K562 (cell line): ENCODE measurements around the gene FUCA1.

Experiments used
- ATF7 ChIP-seq: fragments of 450-650 bp; IDR thresholded peaks from 2 replicates; pipeline ENCODE4 v1.7.1; 2014; ENCODE audit warnings: mild to moderate bottlenecking, moderate library complexity
- EP300 ChIP-seq: IDR thresholded peaks from 2 replicates; pipeline ENCODE4 v1.6.1; 2012; ENCODE audit warnings: low read length, improper control_type of control experiment
- FOXK2 ChIP-seq, 2 experiments: fragments of 450-650 bp; IDR thresholded peaks in 1 of 2; conservative IDR thresholded peaks in 1 of 2; 2 replicates each; pipeline ENCODE4 v1.6.1; 2016; ENCODE audit warnings: low read depth in 2 of 2, mild to moderate bottlenecking in 1 of 2
- OTX1 ChIP-seq: fragments of 450-650 bp; formaldehyde crosslinking; IDR thresholded peaks from 2 replicates; pipeline ENCODE4 v1.4.0; 2022; ENCODE audit warnings: mild to moderate bottlenecking
- PRPF4 ChIP-seq: fragments of 200-400 bp; formaldehyde crosslinking; IDR thresholded peaks from one replicate; pipeline ENCODE4 v1.6.1; 2017; ENCODE audit warnings: low read length, low read depth, mild to moderate bottlenecking; ENCODE audit not compliant: insufficient read depth, poor library complexity, severe bottlenecking
- RCOR1 ChIP-seq, 2 experiments: IDR thresholded peaks; 2 replicates each; pipeline ENCODE4 v1.6.1; 2012; ENCODE audit warnings: low read depth in 2 of 2, low read length in 2 of 2, borderline replicate concordance in 1 of 2, improper control_type of control experiment in 1 of 2
- TCF3 ChIP-seq: sonication (generic); formaldehyde crosslinking; IDR thresholded peaks from 2 replicates; pipeline ENCODE4 v1.4.0; 2020; ENCODE audit warnings: mild to moderate bottlenecking, missing genetic modification reagents
- ZBTB33 ChIP-seq: sonication (generic); formaldehyde crosslinking; IDR thresholded peaks from 2 replicates; pipeline ENCODE4 v1.8.1; 2023; ENCODE audit warnings: mild to moderate bottlenecking, missing genetic modification reagents
- ZC3H11A ChIP-seq: IDR thresholded peaks from 2 replicates; pipeline ENCODE4 v1.6.1; 2012; ENCODE audit warnings: low read depth, low read length, improper control_type of control experiment
- ZNF197 ChIP-seq: fragments of 200-800 bp; sonication (Bioruptor generic); IDR thresholded peaks from 2 replicates; pipeline ENCODE4 v1.6.1; 2016; ENCODE audit warnings: low read depth, missing genetic modification characterization, missing compliant biosample characterization
- ZNF592 ChIP-seq: fragments of 450-650 bp; IDR thresholded peaks from 2 replicates; pipeline ENCODE4 v1.6.1; 2017; ENCODE audit warnings: antibody characterized with exemption, mild to moderate bottlenecking

GRCh38 chr1:23801338-23801748, 66.7 kb downstream of the FUCA1 start:
- TF ChIP-seq OTX1 (CRISPR knock-in tag) (no peak), ZNF197 (no peak), ZBTB33 (CRISPR knock-in tag) (no peak), ZNF592 (0 out of 2 replicates have a peak, but pooled peaks have one; percentile 37), RCOR1 (IDR thresholded peaks at IDR 0.05; ENCODE audit: borderline replicate concordance in 1 of 2, low read depth in 2 of 2, low read length in 2 of 2) (no peak), FOXK2 (conservative IDR thresholded peaks at IDR 0.05 in 1 of 2, IDR thresholded peaks at IDR 0.05 in 1 of 2; ENCODE audit: low read depth in 2 of 2) (no peak), ATF7 (no peak), PRPF4 (no peak), EP300 (no peak), TCF3 (CRISPR knock-in tag) (no peak), ZC3H11A (no peak)
